HG02763 (cell line): ENCODE results near the gene SLC26A4.

Experiments used
- ATAC-seq: cut with Tn5 transposase; IDR thresholded peaks from one replicate; pipeline ENCODE4 v1.9.1; 2021; ENCODE audit warnings: mild to moderate bottlenecking, moderate library complexity; ENCODE audit not compliant: unreplicated experiment

Gene SLC26A4

DNA sequence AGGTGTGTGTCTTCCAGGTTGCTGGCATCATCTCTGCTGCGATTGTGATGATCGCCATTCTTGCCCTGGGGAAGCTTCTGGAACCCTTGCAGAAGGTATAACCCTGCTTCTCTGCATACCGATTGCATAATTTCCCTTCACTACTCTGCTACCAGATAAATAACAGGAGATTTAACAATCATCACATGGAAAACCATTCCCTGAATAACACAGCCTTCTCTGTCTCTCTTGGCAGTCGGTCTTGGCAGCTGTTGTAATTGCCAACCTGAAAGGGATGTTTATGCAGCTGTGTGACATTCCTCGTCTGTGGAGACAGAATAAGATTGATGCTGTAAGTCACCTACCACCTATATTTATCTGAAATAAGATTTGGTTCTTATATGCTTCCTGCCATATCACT is 33.8 kb downstream of the SLC26A4 start:
- no peak for ATAC-seq

DNA sequence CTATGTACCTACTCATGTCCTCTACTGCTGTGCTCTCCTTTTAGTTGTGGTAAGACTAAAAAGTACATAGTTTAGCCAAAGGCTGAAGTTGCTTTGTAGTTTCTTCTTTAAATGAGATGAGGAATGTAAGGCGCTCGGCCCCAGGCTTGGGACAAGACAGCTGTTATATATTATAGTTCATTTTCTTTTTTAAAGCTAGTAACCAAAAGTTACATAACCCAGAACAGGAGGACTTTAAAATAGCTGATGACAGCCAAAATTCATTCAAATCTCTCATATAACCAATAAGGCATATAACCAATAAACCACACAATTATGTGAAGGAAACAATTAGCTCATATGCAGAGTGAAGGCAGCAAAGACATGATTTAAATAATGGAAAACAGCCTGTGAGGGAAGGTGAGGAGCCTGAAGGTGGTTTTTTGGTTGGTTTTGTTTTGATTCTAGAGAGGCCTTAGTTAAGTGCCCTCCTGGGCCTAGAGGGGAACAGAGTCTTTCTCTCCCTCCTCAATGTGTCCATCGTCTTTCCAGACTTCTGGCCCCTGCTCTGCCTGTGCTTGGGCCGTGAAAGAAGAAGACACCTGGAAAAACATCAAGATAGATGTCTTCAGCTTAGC is 35.8 kb downstream of the SLC26A4 start:
- ATAC-seq, result no peak

DNA sequence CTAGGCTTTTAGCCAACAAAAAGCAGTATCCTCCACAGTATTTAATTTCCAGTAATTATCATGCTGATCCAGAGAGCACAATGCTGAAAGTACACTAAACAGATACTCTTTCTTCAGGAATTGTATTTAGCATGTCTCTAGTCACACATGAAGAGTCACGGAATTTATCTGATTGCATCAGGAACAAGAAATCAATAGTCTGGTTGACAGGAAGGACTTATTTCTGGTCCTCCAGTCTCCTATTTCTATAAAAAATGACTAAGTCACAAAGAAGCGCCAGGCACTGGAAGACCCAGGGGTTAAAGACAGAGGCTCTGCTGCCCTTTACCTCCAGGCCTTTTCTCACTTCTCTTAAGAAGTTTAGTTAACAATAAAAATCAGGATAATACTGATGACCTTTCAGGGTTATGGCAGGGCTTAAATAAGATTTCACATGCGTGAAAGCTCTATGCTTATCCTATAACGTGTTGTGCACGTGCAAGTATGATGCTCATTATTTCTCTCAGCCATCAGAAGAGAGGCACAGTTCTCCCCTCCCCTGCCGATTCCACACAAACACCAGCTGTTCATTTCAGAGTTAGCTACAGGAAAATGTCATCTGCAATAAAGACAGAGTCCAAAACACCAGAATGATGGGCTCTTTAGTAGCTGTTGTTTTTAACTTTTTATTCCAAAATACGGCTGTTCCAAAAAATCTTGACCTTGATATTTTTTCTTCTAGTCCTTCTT is 36.9 kb downstream of the SLC26A4 start:
- ATAC-seq, result no peak

DNA sequence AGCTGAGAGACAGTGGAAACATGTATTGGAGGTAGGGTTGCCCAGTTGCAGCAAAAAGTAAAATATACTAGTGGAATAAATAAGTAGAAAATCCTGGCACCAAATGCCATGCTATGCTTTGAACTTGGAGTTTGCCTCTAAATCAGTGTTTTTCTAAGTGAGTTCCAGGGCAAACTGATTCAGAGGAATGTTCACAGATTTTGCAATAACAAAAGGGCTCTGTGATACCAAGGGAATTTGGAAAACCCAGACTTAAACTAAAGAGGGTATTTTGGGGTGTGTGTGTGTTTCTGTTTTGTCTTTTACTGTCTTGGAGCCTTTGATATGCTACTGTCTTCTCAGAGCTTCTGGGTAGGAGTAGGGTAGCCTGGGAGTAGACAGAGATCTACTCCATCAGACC is 39.9 kb downstream of the SLC26A4 start:
- ATAC-seq, result no peak

DNA sequence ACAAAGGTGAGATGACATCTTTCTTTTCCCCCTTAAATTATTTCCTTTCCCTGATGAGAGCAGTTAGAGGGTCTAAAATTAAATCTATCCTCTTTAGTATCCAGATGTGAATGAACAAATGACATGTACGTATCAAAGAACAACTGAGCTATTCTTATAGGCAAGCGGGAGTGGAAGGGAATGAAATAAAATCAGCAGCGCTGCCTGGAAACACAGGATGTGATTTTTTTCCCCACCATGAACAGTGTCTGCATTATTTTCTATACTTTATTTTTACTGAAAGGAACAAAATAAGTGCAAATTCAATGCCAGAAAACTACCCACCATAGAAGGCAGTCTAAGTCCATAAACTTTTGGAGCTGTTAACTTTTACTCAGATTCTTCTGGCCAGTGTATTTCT is 40.6 kb downstream of the SLC26A4 start:
- ATAC-seq, result no peak

DNA sequence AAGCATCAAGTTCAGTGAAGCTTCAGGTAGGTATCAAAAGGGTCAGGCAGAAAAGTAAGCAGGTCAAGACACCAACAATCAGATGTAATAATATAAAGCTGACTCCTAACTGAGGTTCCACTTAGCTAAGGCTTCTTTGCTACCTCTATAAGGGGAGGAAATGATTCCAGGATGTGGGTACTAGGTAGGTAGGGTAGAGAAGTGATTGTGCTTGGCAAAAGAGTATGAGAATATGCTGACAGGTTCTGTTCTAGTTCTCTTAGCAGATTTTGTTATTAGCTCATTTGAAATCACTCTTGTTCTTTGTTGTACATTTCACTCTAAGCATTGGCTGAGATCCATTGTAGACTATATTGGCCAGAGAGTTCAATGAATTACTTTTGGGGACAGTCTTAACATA is 42.6 kb downstream of the SLC26A4 start:
- ATAC-seq, result no peak

DNA sequence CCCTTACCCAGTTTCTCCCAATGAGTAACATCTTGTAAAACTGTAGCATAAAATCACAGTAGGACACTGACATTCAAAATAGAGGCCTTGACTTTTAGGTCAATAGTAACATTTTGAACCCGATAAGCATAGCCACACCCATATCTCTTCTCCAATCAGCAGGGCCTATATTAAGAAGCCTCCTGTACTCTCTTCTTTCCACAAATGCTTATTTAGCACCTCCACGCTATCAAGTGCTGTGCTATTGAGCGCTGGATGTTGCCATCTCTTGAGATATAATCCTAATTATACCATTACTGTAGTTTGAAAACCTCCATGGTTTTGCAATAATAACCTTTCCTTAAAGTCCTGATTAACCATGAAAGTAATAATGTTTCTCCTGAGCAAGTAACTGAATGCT is 43.2 kb downstream of the SLC26A4 start:
- ATAC-seq, result no peak

DNA sequence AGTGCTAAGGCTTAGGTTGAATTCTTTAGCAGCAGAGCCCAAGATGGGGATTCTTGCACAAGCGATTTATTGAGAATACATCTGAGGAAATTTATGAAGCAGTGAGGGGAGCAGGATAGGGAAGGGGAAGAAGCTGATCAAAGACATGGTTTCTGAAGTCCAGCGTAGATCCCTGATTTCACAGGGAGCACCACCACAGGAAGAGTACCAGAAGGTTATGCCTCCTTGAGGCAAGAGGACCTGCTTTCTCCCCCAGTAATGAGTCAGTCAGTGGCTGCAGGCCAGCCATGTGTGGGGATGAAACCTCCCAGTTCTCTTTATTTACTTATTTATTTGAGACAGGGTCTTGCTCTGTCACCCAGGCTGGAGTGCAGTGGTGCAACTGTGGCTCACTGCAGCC is 48.3 kb downstream of the SLC26A4 start:
- ATAC-seq, result no peak

DNA sequence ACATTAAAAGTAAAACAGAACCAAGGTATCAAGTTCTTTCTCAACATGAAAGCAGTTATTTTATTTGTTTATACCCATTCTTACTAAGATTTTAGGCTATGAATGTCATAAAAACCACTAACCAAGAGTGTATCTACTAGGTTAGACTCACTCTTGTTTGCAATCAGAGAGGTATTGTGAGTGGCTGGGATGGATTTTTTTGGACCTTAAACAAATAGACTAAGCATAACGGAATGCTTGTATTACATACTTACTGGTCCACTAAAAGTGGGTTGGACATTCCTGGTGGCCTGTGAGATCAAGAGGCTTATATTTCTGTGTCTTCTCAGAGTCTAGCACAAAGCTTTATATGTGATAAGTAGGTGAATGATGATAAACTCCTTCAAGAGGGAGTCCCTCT is 50.7 kb downstream of the SLC26A4 start:
- ATAC-seq, result no peak

DNA sequence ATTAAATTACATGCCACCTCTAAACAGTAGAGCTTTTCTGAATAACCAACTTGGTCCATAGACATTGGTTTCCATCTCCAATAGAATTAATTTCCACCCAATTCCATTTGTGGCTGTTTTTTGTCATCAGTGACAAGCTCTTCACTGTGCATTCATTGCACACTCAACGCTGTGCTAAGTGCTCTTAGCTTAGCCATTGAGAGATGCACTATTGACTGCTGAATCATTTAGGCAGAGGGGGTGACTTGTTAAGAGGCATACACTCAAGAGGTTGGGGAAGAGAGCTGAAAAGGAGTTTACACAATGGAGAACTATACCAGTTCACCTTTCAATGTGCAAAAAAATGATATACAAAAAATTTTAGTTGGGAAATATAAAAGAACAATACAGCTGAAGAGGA is 51.4 kb downstream of the SLC26A4 start:
- ATAC-seq, result no peak

DNA sequence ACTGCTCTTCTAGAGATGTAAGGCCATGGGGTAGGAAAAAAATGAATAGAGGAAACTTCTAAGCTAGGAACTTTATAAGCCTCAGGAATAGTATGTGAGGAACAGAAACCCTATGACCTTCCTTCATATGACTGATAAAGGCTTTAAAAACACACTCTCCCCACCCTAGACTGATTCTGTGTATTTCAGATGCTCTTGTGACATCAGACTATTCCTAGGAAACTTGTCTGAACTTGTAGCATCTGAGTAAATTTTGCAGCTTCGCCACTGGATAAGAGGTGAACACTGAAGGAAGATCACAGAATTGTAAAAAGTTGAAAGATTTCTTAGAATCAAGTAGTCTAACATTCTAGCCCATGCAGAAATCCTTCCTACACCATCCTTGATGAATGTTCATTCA is 52.3 kb downstream of the SLC26A4 start:
- no peak for ATAC-seq

DNA sequence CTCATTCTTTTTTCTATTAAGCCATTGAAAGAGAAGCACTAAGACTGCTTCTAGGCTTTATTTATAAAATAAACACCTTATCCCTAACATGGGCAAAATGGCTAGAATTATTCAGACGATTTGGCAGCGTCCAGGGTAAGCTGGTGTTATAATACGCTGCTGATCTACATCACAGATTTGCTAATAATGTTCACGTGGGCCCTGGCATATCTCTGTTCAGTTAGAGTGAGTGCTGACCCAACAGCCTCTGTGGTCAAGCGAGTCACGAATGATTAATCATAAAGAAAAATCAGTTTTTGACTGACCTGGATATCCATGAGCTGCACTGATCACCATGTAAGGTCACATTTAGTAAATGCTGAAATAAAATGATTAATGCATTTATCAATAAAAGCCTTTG is 54.9 kb downstream of the SLC26A4 start:
- ATAC-seq, result no peak

DNA sequence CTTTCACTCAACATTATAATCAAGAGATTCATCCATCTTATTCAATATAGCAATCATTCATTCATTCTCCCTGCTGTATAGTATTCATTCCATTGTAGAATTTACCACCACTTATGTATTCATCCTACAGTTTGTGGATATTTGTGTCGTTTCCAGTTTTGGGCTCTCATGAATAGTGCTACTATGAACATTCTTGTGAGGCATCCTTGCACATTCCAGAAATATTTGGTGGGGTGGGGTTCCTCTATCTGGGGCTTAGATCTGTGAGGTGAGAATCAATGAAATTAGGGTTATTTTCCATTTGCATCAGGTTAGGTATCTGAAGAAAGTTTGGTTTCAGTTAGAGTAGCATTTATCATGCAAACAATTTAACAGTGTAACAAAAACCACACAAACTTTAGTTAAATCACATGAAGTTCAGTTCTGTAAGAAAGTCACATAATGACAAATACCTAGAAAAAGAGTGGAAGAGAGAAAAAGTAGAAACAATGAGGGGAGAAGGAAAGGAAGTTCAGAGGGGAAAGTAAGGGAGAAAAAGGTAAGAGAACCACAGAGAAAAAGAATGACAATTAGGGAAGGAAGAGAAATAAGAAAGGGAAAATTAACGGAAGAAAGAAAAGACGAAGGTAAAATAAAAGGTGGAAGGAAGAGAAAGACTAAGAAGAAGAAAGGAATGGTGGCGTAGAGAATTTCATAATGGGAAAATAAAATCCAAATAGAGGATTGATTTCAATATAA is 58.0 kb downstream of the SLC26A4 start:
- ATAC-seq, result no peak

DNA sequence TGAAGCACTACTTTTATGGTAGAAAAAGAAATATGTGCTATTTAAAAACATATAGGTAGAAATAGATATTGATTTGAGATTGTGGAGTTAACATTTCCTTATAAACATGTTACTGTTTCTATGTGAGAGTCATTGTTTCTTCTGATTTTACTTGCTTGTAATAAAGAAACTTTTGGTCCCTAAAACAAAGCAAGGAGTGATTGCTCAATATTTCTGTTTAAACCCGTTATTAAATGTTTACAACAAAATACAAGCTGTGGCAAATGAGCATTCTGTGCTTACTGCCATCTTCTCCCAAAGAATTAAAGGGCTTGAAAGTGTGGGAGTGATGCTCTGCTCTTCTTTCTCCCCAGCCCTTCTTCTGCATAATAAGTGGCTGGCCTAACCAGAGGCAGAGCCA is 60.7 kb downstream of the SLC26A4 start:
- ATAC-seq, result no peak

DNA sequence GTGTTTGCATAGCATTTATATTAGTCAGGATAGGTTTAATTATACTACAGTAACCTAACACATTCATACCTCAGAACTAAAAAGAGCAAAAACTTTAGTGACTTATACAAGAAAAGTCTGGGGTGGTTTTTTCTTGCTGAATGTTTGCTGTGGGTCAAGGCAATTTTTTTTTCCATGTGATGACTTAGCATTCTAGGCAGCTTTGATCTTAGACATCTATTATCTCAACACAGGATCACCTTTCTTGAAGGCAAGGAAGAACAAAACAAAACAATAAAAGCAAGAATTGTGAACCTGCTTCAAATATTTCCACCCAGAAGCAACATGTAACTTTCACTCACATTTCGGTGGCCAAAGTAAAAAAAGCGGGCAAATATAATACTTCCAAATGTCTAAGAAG is 62.6 kb downstream of the SLC26A4 start:
- no peak for ATAC-seq

DNA sequence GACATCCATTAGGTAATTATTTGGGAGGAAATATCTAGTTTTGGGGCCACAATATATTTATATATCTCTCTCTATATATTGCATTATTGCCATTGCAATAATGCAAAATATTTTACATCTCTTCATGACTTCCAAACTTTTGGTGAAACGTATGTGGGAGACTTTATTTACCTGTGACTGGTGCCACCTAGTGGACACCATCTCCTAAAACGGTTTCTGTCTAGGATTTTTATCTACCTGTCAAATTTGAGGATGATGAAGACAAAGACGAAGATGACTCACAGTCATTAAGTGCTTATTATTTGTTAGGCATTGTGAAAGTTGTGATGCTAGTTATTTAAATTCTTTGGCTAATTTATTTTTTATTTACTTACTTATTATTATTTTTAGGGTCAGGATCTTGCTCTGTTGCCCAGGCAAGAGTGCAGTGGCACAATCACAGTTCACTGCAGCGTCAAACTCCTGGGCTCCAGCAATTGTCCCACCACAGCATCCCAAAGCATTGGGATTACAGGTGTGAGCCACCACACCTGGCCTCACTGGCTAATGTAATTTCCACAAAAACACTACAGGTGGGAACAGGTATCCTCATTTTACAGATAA is 64.6 kb downstream of the SLC26A4 start:
- no peak for ATAC-seq

DNA sequence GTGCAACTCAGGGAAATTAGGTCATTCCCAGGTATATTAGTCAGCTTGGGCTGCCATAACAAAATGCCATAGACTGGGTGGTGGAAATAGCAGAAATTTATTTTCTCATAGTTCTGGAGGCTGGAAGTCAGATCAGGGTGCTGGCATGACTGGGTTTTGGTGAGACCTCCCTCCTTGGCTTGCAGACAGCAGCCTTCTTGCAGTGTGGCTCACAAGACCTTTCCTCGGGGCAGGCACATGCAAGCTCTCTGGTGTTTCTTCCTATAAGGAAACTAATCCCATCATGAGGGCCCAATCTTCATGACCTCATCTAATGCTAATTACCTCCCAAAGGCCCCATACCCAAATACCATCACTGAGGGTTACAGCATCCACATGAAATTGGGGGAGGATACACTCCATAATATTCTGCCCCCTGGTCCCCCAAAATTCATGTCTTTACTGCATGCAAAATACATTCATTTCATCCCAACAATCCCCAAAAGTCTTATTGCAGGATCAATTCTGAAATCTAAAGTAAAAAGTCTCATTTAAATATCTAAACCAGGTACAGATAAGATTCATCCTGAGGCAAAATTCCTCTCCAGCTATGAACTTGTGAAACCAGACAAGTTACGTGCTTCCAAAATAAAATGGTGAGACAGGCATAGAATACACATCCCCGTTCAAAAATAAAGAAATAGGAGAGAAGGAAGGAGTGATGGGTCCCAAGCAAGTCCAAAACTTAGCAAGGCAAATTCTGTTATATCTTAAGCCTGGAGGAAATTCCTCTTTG is 65.9 kb downstream of the SLC26A4 start:
- ATAC-seq, result no peak

DNA sequence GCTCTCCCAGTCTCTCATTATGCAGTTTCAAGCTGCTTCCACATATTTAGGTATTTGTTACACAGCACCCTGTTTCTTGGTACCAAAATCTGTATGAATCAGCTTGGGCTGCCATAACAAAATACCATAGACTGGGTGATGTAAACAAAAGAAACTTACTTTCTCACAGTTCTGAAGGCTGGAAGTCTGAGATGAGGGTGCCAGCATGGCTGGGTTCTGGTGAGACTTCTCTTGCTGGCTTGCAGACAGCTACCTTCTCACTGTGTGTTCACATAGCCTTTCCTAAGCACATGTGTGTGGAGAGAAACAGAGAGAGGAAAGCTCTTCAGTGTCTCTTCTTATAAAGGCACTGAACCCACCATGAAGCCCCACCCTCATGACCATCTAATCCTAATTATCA is 67.6 kb downstream of the SLC26A4 start:
- ATAC-seq, result no peak

DNA sequence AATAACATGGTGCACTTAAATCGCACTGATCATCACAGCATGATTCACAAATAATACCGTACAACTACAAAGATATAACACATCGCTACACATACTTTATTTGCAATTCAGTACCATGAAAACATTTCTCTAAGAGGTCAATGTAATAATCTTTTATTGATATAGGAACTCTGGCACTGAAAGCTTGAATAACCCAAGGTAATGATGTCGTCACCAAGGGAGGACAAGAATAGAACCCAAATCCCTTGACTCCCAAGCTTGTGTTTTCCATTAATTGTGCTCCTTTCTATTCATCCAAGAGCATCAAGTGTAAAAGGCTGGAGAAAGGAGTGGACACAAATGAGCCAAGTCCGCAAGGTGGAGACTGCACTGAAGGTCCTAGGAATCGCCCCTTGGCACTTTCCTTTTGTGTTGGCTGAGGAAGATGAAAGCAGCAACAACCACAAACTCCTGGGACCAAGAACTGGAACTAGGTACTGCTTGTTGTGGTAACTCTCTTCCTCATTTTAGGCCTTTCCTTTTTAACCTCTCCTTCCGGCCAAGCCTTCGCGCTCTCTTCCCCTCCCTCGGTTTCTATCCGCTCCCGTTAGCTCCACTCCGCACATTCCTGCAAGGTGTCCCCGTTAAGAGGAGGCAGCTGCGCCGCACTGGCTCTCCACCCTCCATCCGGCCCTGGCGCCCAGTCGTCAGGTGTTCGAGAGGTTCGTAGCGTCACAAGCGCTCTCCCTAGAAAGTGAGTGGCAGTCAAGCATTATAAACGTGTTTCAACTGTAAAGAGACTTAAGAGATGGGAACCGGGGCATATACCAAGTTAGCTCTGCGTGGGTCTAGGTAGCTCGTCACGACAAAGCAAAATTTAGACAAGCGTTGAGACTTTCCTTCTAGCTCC is 82.3 kb downstream of the SLC26A4 start:
- ATAC-seq, result peak; percentile 32
